K562 (cell line): ENCODE measurements around the gene E2F3. TPM values are rescaled to one million over a fixed set of nuclear protein-coding genes. Genes with fewer than 3 reads are reported as not detected.
A peak's percentile ranks its signal among the peaks of the same experiment; 100 is the strongest.

Experiments
- CLOCK ChIP-seq: fragments of 250-450 bp; sonication (Bioruptor Pico); IDR thresholded peaks from 2 replicates; pipeline ENCODE4 v1.4.0; 2020; ENCODE audit warnings: mild to moderate bottlenecking, moderate library complexity, borderline replicate concordance
- CTCFL ChIP-seq: IDR thresholded peaks from 2 replicates; pipeline ENCODE4 v1.6.1; 2011; ENCODE audit warnings: borderline replicate concordance, low read depth, mild to moderate bottlenecking, moderate library complexity, low read length; ENCODE audit not compliant: insufficient read depth, poor library complexity, severe bottlenecking
- DIDO1 ChIP-seq: fragments of 450-650 bp; IDR thresholded peaks from 2 replicates; pipeline ENCODE4 v1.6.1; 2016; ENCODE audit warnings: low read depth, missing biosample characterization, missing genetic modification characterization
- ELK3 ChIP-seq: fragments of 450-650 bp; formaldehyde crosslinking; IDR thresholded peaks from 2 replicates; pipeline ENCODE4 v1.4.0; 2020; ENCODE audit warnings: mild to moderate bottlenecking
- FOXK2 ChIP-seq, 2 experiments: fragments of 450-650 bp; IDR thresholded peaks in 1 of 2; conservative IDR thresholded peaks in 1 of 2; 2 replicates each; pipeline ENCODE4 v1.6.1; 2016; ENCODE audit warnings: low read depth in 2 of 2, mild to moderate bottlenecking in 1 of 2
- HMG20B ChIP-seq: fragments of 250-450 bp; sonication (Bioruptor Pico); IDR thresholded peaks from 2 replicates; pipeline ENCODE4 v1.5.0; 2021; ENCODE audit warnings: mild to moderate bottlenecking
- KDM4B ChIP-seq, 2 experiments: fragments of 450-650 bp in 1 of 2; sonication (generic) in 1 of 2; IDR thresholded peaks; 2 replicates each; pipeline ENCODE4 v1.6.1; 2016 to 2017; ENCODE audit warnings: borderline replicate concordance in 2 of 2, antibody characterized with exemption in 1 of 2, low read depth in 1 of 2, mild to moderate bottlenecking in 1 of 2
- MIER1 ChIP-seq: fragments of 450-650 bp; IDR thresholded peaks from 2 replicates; pipeline ENCODE4 v1.6.1; 2016; ENCODE audit warnings: antibody characterized with exemption, mild to moderate bottlenecking, low read depth
- MXD1 ChIP-seq: fragments of 250-450 bp; sonication (Bioruptor Pico); IDR thresholded peaks from 2 replicates; pipeline ENCODE4 v1.8.0; 2021; ENCODE audit warnings: borderline replicate concordance, mild to moderate bottlenecking, moderate library complexity; ENCODE audit not compliant: poor library complexity, severe bottlenecking
- RUNX1 ChIP-seq: sonication (generic); IDR thresholded peaks from 2 replicates; pipeline ENCODE4 v1.6.1; 2016; ENCODE audit warnings: antibody characterized with exemption, low read depth
- SRSF7 ChIP-seq: fragments of 200-400 bp; formaldehyde crosslinking; optimal IDR thresholded peaks from 2 replicates; pipeline ENCODE3; 2017; ENCODE audit warnings: mild to moderate bottlenecking, low read depth, low read length
- ZFP91 ChIP-seq: sonication (generic); formaldehyde crosslinking; IDR thresholded peaks from 2 replicates; pipeline ENCODE4 v1.8.0; 2022; ENCODE audit warnings: mild to moderate bottlenecking, missing genetic modification reagents
- ZNF778 ChIP-seq: fragments of 450-650 bp; formaldehyde crosslinking; IDR thresholded peaks from 2 replicates; pipeline ENCODE4 v1.4.0; 2020; ENCODE audit warnings: mild to moderate bottlenecking, moderate library complexity
- polyA plus RNA-seq, 8 experiments: library from polyadenylated mRNA; depleted of rRNA in 4 of 8; stranded (reverse) in 5 of 8; unstranded in 3 of 8; fragments of >200 nt; fragmentation: Nextera tagmentation in 2 of 8; fragmentation: Illumina TruSeq in 1 of 8; extraction: Ambion mirVana in 2 of 8; extraction: Trizol in 1 of 8; gene quantifications; 2 replicates each; pipeline versions ENCODE4 v1.2.1 to v1.2.3, GENCODE V29; 2011 to 2014; ENCODE audit warnings: inconsistent platforms in 1 of 8, missing spikeins in 1 of 8
- total RNA-seq, 7 experiments: library from RNA; depleted of rRNA in 6 of 7; stranded (reverse); fragments of >200 nt in 6 of 7; fragmentation: Illumina TruSeq in 2 of 7; extraction: Trizol in 2 of 7; gene quantifications; 2 replicates each; pipeline versions ENCODE4 v1.2.1 to v1.2.3, GENCODE V29; 2011 to 2021; ENCODE audit warnings: low replicate concordance in 1 of 7
- TF ChIP-seq, protein P1 (sequence below), 2 experiments: fragments of 450-650 bp; IDR thresholded peaks; 2 replicates each; pipeline ENCODE4 v1.6.1; 2018; ENCODE audit warnings: mild to moderate bottlenecking in 2 of 2, low read depth in 1 of 2; ENCODE audit not compliant: partially characterized antibody in 2 of 2

E2F3 gene
- total and polyA plus RNA-seq, 9 of the 15 experiments (the other 6 are each of a cell fraction or from before 2014, with no cell fraction given): 11.1 to 44.7 (median 27.2) TPM

GRCh38 chr6:20409427-20409971, 7.8 kb downstream of the E2F3 start (continued):
- TF ChIP-seq CTCFL (no peak), MXD1 (no peak), DIDO1 (tag) (no peak), HMG20B (CRISPR knock-in tag) (no peak), ZNF778 (CRISPR knock-in tag) (no peak), FOXK2 (conservative IDR thresholded peaks at IDR 0.05 in 1 of 2, IDR thresholded peaks at IDR 0.05 in 1 of 2; ENCODE audit: low read depth in 2 of 2) (0 out of 4 replicates have a peak, but pooled peaks of 1 of the 2 experiments have one; percentile 10), RUNX1 (no peak), KDM4B (IDR thresholded peaks at IDR 0.05; ENCODE audit: borderline replicate concordance in 2 of 2, low read depth in 1 of 2) (no peak), MIER1 (no peak), SRSF7 (no peak), ZFP91 (no peak), CLOCK (CRISPR knock-in tag) (no peak), ELK3 (CRISPR knock-in tag) (no peak)
- TF ChIP-seq, protein P1, sequence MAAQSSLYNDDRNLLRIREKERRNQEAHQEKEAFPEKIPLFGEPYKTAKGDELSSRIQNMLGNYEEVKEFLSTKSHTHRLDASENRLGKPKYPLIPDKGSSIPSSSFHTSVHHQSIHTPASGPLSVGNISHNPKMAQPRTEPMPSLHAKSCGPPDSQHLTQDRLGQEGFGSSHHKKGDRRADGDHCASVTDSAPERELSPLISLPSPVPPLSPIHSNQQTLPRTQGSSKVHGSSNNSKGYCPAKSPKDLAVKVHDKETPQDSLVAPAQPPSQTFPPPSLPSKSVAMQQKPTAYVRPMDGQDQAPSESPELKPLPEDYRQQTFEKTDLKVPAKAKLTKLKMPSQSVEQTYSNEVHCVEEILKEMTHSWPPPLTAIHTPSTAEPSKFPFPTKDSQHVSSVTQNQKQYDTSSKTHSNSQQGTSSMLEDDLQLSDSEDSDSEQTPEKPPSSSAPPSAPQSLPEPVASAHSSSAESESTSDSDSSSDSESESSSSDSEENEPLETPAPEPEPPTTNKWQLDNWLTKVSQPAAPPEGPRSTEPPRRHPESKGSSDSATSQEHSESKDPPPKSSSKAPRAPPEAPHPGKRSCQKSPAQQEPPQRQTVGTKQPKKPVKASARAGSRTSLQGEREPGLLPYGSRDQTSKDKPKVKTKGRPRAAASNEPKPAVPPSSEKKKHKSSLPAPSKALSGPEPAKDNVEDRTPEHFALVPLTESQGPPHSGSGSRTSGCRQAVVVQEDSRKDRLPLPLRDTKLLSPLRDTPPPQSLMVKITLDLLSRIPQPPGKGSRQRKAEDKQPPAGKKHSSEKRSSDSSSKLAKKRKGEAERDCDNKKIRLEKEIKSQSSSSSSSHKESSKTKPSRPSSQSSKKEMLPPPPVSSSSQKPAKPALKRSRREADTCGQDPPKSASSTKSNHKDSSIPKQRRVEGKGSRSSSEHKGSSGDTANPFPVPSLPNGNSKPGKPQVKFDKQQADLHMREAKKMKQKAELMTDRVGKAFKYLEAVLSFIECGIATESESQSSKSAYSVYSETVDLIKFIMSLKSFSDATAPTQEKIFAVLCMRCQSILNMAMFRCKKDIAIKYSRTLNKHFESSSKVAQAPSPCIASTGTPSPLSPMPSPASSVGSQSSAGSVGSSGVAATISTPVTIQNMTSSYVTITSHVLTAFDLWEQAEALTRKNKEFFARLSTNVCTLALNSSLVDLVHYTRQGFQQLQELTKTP (IDR thresholded peaks at IDR 0.05; ENCODE audit: low read depth in 1 of 2, partially characterized antibody in 2 of 2): no peak
